ENCODE measurements around the gene KCNK3. TPM values are rescaled to one million over a fixed set of nuclear protein-coding genes. Genes with fewer than 3 reads are reported as not detected.

KCNK3 gene
- total and polyA plus RNA-seq, 10 of the 15 experiments (the other 5 are each of a cell fraction or from before 2014, with no cell fraction given) = 0.13 TPM; not detected in 9

- Histone ChIP-seq H3K27me3 (replicated peaks in 1 of 2; ENCODE audit: control insufficient read depth in 2 of 2, insufficient read depth in 2 of 2, low read length in 1 of 2) (no peaks in the 10 kb centered on the region; a peak in 1 of 4 replicates), H3K9ac (ENCODE audit: control insufficient read depth, insufficient read depth, low read length) (no peak overlapping the region), H4K20me1 (ENCODE audit: control insufficient read depth, insufficient read depth) (no peaks in the 10 kb centered on the region), H3K27ac (ENCODE audit: control insufficient read depth, insufficient read depth) (no peak overlapping the region), H3K4me1 (ENCODE audit: control insufficient read depth, insufficient read depth, low read length) (no peaks in the 10 kb centered on the region), H3K4me2 (ENCODE audit: control insufficient read depth, insufficient read depth) (no peak overlapping the region), H3K79me2 (ENCODE audit: control insufficient read depth, insufficient read depth, low read length) (no peaks in the 10 kb centered on the region), H3K36me3 (ENCODE audit: control insufficient read depth in 2 of 2, insufficient read depth in 2 of 2, low read length in 1 of 2) (no peaks in the 10 kb centered on the region), H3K9me3 (replicated peaks; ENCODE audit: control insufficient read depth, insufficient read depth, low read length) (no peaks in the 10 kb centered on the region; the same call in 1 of the 3 replicates), H3K4me3 (no peak overlapping the region), H2AFZ (ENCODE audit: control insufficient read depth, low read depth, low read length) (no peak overlapping the region)
- FAIRE-seq = no peak
- RAD21 ChIA-PET (ENCODE audit: unreplicated experiment) = no interaction called here
- in situ Hi-C loops (cut with MboI) (no loop called here), intact Hi-C loops (cut with micrococcal nuclease; ENCODE audit: unreplicated experiment) (no loop called here)
- no peak for DNase-seq (ENCODE audit: low read depth, low spot score)
- POLR2A ChIA-PET = no interaction called here
- SMC1A ChIA-PET (ENCODE audit: uncharacterized antibody, unreplicated experiment) = interaction anchor here (0.9 kb wide), 2 partner anchors 9 to 23 kb away, joined by 3 read pairs; no protein-coding TSS in a partner anchor
- 0% methylated on average over 1 of the region's 1 CpG for WGBS (ENCODE audit: insufficient coverage, insufficient replicate concordance, low lambda C conversion rate, missing lambda C conversion rate)
- CTCF ChIA-PET = interaction anchor here (0.6 kb wide), 1 partner anchor 88 kb away, joined by 3 read pairs; no protein-coding TSS in a partner anchor
- no TSS peak for BruUV-seq (replicated peaks)
- no peak for ATAC-seq
- no peak for TF ChIP-seq NR2C2 (IDR thresholded peaks at IDR 0.05; ENCODE audit: borderline replicate concordance, control insufficient read depth, insufficient read length, low read depth)
- no peak for TF ChIP-seq ZNF217 (IDR thresholded peaks at IDR 0.05)
- no peak for TF ChIP-seq PBX3 (IDR thresholded peaks at IDR 0.05; ENCODE audit: insufficient replicate concordance, low read depth, low read length)
- TF ChIP-seq ATF7 (IDR thresholded peaks at IDR 0.05; ENCODE audit: low read depth) = no peak
- TF ChIP-seq SIN3A (IDR thresholded peaks at IDR 0.05; ENCODE audit: low read depth, low read length) = no peak
- no peak for TF ChIP-seq CEBPZ (IDR thresholded peaks at IDR 0.05; ENCODE audit: low read depth, low read length)
- TF ChIP-seq TBL1XR1 (IDR thresholded peaks at IDR 0.05; ENCODE audit: low read depth, low read length) = no peak
- TF ChIP-seq JUND (IDR thresholded peaks at IDR 0.05; ENCODE audit: low read depth, low read length) = no peak
- no peak for TF ChIP-seq CHD1 (IDR thresholded peaks at IDR 0.05; ENCODE audit: low read depth, low read length)
- TF ChIP-seq HDAC6 (IDR thresholded peaks at IDR 0.05; ENCODE audit: unreplicated experiment) = no peak
- TF ChIP-seq RFX5 (IDR thresholded peaks at IDR 0.05; ENCODE audit: low read depth, low read length) = no peak
- no peak for TF ChIP-seq ASH2L (IDR thresholded peaks at IDR 0.05; ENCODE audit: borderline replicate concordance, low read depth)
- TF ChIP-seq USF2 (IDR thresholded peaks at IDR 0.05; ENCODE audit: borderline replicate concordance, low read depth, low read length) = no peak
- no peak for TF ChIP-seq EP300 (IDR thresholded peaks at IDR 0.05; ENCODE audit: borderline replicate concordance in 1 of 2, control insufficient read depth in 1 of 2, low read depth in 2 of 2, low read length in 2 of 2)
- no peak for TF ChIP-seq SMARCA5 (IDR thresholded peaks at IDR 0.05)
- no peak for TF ChIP-seq SMAD5 (IDR thresholded peaks at IDR 0.05; ENCODE audit: low read depth)
- TF ChIP-seq TCF12 (IDR thresholded peaks at IDR 0.05; ENCODE audit: low read depth, low read length) = no peak
- no peak for TF ChIP-seq IRF3 (IDR thresholded peaks at IDR 0.05)
Measured at GRCh38 chr2:26660363-26660962, 32.1 kb upstream of the KCNK3 start.
